HepG2 (cell line): ENCODE data around the gene CADPS.

Source experiments
- CHD2 ChIP-seq: IDR thresholded peaks from 2 replicates; pipeline ENCODE4 v1.6.1; 2011; ENCODE audit warnings: low read depth, low read length, improper control_type of control experiment
- FOXA3 ChIP-seq: IDR thresholded peaks from 2 replicates; pipeline ENCODE4 v1.6.1; 2016; ENCODE audit warnings: missing genetic modification reagents, missing compliant biosample characterization
- REST ChIP-seq, 2 experiments: IDR thresholded peaks; 2 replicates each; pipeline ENCODE4 v1.6.1; 2011 to 2012; ENCODE audit warnings: low read length in 2 of 2, borderline replicate concordance in 1 of 2, low read depth in 1 of 2, mild to moderate bottlenecking in 1 of 2, moderate library complexity in 1 of 2
- UBTF ChIP-seq: sonication (generic); formaldehyde crosslinking; IDR thresholded peaks from 2 replicates; pipeline ENCODE4 v1.4.0; 2020; ENCODE audit warnings: mild to moderate bottlenecking, missing genetic modification reagents
- ZNF263 ChIP-seq: sonication (generic); formaldehyde crosslinking; IDR thresholded peaks from 2 replicates; pipeline ENCODE4 v1.4.0; 2020; ENCODE audit warnings: missing genetic modification reagents

DNA sequence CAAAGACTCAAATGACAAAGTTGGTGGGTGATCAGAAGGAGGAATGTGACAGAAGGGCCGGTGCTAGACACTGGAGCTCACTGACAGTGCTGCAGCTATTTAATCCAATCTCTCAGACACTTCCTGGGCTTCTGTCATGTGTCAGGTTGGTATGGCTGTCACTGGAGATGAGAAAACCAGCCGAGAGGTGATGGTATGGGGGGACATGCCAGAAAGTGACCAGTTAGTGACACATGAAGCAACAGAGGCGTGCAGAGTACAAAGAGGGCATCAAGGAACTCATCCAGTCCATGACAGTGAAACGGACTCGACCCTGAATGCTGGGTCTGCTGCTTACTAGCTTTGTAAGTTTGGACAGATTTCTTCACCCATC, 219.5 kb downstream of the CADPS start:
- TF ChIP-seq FOXA3 (no peak), CHD2 (no peak), REST (IDR thresholded peaks at IDR 0.05; ENCODE audit: borderline replicate concordance in 1 of 2, low read depth in 1 of 2, low read length in 2 of 2) (no peak), ZNF263 (CRISPR knock-in tag) (no peak), UBTF (CRISPR knock-in tag) (no peak)
